AG08395 (cell line): Measurements from ENCODE around the gene VIT.
A peak's percentile ranks its signal among the peaks of the same experiment; 100 is the strongest.

Source experiments
- DNase-seq: peaks from one replicate; pipeline ENCODE4 v3.0.0; 2012; ENCODE audit warnings: mixed read lengths, low spot score

The VIT gene

GRCh38 chr2:36769106-36769505 is 72.6 kb downstream of the VIT start:
- DNase-seq = no peak

- DNase-seq = peak; percentile 60
Measured at GRCh38 chr2:36770542-36771287, 74.2 kb downstream of the VIT start.

GRCh38 chr2:36771671-36772070 is 75.2 kb downstream of the VIT start:
- no peak for DNase-seq

- DNase-seq = no peak
Measured at GRCh38 chr2:36773947-36774346, 77.4 kb downstream of the VIT start.

- no peak for DNase-seq
Measured at GRCh38 chr2:36775261-36775660, 78.8 kb downstream of the VIT start.

- DNase-seq = no peak
Measured at GRCh38 chr2:36775806-36776205, 79.3 kb downstream of the VIT start.

GRCh38 chr2:36777272-36777671 is 80.8 kb downstream of the VIT start:
- DNase-seq = no peak

- no peak for DNase-seq
Measured at GRCh38 chr2:36777788-36778187, 81.3 kb downstream of the VIT start.

GRCh38 chr2:36779462-36779861 is 83.0 kb downstream of the VIT start:
- DNase-seq = no peak

- DNase-seq = peak; percentile 82
Measured at GRCh38 chr2:36780231-36780839, 83.8 kb downstream of the VIT start.

GRCh38 chr2:36781907-36782720 is 85.6 kb downstream of the VIT start:
- no peak for DNase-seq

GRCh38 chr2:36783246-36783645 is 86.7 kb downstream of the VIT start:
- DNase-seq = no peak

- peak; percentile 81 for DNase-seq
Measured at GRCh38 chr2:36785179-36785795, 88.8 kb downstream of the VIT start.

- DNase-seq = no peak
Measured at GRCh38 chr2:36789181-36789804, 92.8 kb downstream of the VIT start.

- no peak for DNase-seq
Measured at GRCh38 chr2:36792951-36793350, 96.4 kb downstream of the VIT start.

GRCh38 chr2:36797324-36798070 is 101.0 kb downstream of the VIT start:
- DNase-seq = peak; percentile 35

- no peak for DNase-seq
Measured at GRCh38 chr2:36798724-36799123, 102.2 kb downstream of the VIT start.

GRCh38 chr2:36800381-36800780 is 103.9 kb downstream of the VIT start:
- no peak for DNase-seq

- DNase-seq = no peak
Measured at GRCh38 chr2:36801088-36801487, 104.6 kb downstream of the VIT start.

GRCh38 chr2:36802952-36803351 is 106.4 kb downstream of the VIT start:
- DNase-seq = no peak

- DNase-seq = no peak
Measured at GRCh38 chr2:36805635-36806224, 109.2 kb downstream of the VIT start.
